Measurements from ENCODE around the gene USP6NL. TPM values are rescaled to one million over a fixed set of nuclear protein-coding genes. Genes with fewer than 3 reads are reported as not detected.

The USP6NL gene
- total and polyA plus RNA-seq, 3 donors from 2014 or later = 50.4 to 64.9 (median 56.1) TPM

DNA sequence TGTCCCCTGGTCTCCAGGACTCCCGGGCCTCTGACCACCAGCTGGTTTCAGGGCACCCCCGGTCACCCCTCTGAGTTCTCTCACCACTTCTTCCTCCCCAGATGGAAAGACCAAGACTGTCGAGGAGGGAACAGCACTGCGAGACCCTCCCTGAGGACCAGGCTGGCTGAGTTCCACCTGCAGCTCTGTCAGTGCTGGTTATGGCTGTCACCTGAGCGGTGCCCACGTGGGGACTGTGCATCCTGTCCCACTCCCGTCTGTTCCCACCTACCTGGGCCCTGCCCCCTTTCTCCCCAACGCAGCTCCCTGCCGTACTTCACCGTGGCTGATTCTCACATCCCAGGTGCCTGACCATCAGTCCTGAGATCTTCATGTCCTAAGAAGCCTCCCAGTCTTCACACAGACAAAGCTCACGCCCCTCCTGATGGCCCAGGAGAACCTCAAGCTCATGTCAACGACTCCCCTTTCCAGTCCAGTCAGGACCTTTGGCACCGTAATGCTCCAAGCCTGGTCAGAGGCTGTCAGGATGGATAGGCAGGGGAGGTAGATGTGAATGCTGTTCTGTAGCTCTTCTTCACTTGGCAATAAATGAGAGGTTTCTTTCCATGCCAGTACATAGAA is 159.7 kb downstream of the USP6NL start:
- no peak overlapping the region for H3K4me3 ChIP-seq
- no peak overlapping the region for H3K27ac ChIP-seq
- WGBS, 2 donors = 83 to 85% methylated on average over 12 to 13 of the region's 13 CpGs
- intact Hi-C loops (cut with DNase I; ENCODE audit: low total_unique reads) = no loop called here
- H3K9me3 ChIP-seq = no peaks in the 10 kb centered on the region
- no peaks in the 10 kb centered on the region for H3K27me3 ChIP-seq
- no peaks in the 10 kb centered on the region for H3K4me1 ChIP-seq
- no peaks in the 10 kb centered on the region for H3K36me3 ChIP-seq (ENCODE audit: low read depth, missing control alignments)
- TF ChIP-seq, protein P1, sequence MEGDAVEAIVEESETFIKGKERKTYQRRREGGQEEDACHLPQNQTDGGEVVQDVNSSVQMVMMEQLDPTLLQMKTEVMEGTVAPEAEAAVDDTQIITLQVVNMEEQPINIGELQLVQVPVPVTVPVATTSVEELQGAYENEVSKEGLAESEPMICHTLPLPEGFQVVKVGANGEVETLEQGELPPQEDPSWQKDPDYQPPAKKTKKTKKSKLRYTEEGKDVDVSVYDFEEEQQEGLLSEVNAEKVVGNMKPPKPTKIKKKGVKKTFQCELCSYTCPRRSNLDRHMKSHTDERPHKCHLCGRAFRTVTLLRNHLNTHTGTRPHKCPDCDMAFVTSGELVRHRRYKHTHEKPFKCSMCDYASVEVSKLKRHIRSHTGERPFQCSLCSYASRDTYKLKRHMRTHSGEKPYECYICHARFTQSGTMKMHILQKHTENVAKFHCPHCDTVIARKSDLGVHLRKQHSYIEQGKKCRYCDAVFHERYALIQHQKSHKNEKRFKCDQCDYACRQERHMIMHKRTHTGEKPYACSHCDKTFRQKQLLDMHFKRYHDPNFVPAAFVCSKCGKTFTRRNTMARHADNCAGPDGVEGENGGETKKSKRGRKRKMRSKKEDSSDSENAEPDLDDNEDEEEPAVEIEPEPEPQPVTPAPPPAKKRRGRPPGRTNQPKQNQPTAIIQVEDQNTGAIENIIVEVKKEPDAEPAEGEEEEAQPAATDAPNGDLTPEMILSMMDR (IDR thresholded peaks at IDR 0.05) = no peak
- TF ChIP-seq POLR2A (IDR thresholded peaks at IDR 0.05) = no peak
- no peak for DNase-seq

DNA sequence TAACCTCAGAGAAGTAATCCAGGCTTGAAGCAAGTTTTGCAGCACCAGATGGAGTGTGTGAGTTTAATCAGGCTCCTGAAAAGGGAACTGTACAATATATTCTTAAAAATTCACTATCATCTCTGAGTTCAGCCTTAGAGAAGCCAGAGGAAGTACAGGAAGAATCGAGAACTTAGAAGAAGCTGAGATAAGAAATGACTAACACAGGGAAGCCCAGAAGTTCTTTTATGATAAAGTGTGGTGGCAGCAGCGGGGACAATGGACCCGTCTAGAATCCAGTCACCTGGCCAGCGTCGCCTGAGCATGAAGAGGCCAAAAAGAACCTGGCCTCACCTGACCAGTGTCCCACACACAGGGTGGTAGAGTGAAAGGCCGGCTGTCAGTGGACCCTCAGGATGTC is 161.0 kb downstream of the USP6NL start:
- H3K9me3 ChIP-seq = no peaks in the 10 kb centered on the region
- H3K27me3 ChIP-seq = no peaks in the 10 kb centered on the region
- no peak overlapping the region for H3K4me3 ChIP-seq
- intact Hi-C loops (cut with DNase I; ENCODE audit: low total_unique reads) = no loop called here
- WGBS, 2 donors = 45 to 54% methylated on average over 6 of the region's 6 CpGs
- H3K36me3 ChIP-seq (ENCODE audit: low read depth, missing control alignments) = no peaks in the 10 kb centered on the region
- H3K27ac ChIP-seq = no peak overlapping the region
- no peaks in the 10 kb centered on the region for H3K4me1 ChIP-seq
- no peak for DNase-seq
- TF ChIP-seq, protein P1 (IDR thresholded peaks at IDR 0.05) = no peak
- TF ChIP-seq POLR2A (IDR thresholded peaks at IDR 0.05) = no peak

DNA sequence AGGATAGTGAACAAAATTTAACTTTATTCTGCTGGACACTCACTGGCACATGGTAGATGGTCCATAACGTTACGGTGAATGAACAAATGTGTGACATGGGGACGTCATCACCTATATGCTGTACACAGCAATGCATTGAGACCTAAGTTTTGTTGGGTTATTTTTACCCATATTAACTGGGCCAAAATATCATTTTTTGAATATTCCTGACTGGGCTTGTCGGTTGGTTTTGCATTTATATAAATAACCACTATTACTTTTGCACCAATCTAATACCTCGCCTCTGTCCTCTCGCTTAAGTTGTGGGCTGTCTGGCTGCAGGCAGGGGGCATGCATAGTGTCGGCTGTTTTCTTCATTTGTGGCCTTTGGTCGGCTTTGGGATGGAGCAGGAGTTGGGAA is 161.7 kb downstream of the USP6NL start:
- no peaks in the 10 kb centered on the region for H3K36me3 ChIP-seq (ENCODE audit: low read depth, missing control alignments)
- H3K27me3 ChIP-seq = no peaks in the 10 kb centered on the region
- intact Hi-C loops (cut with DNase I; ENCODE audit: low total_unique reads) = no loop called here
- no peaks in the 10 kb centered on the region for H3K4me1 ChIP-seq
- 86 to 91% methylated on average over 8 of the region's 8 CpGs for WGBS, 2 donors
- H3K4me3 ChIP-seq = no peak overlapping the region
- TF ChIP-seq, protein P1 (IDR thresholded peaks at IDR 0.05) = no peak
- TF ChIP-seq POLR2A (IDR thresholded peaks at IDR 0.05) = no peak
- DNase-seq = no peak
- no peaks in the 10 kb centered on the region for H3K9me3 ChIP-seq
- H3K27ac ChIP-seq = no peak overlapping the region

GRCh38 chr10:11448545-11449244 is 162.8 kb downstream of the USP6NL start:
- 77 to 79% methylated on average over 12 of the region's 12 CpGs for WGBS, 2 donors
- no peaks in the 10 kb centered on the region for H3K36me3 ChIP-seq (ENCODE audit: low read depth, missing control alignments)
- H3K4me3 ChIP-seq = no peak overlapping the region
- H3K27me3 ChIP-seq = no peaks in the 10 kb centered on the region
- H3K9me3 ChIP-seq = no peaks in the 10 kb centered on the region
- H3K27ac ChIP-seq = no peak overlapping the region
- no peak for DNase-seq
- TF ChIP-seq, protein P1 (IDR thresholded peaks at IDR 0.05) = no peak
- TF ChIP-seq POLR2A (IDR thresholded peaks at IDR 0.05) = no peak
- no peaks in the 10 kb centered on the region for H3K4me1 ChIP-seq
- intact Hi-C loops (cut with DNase I; ENCODE audit: low total_unique reads) = no loop called here

DNA sequence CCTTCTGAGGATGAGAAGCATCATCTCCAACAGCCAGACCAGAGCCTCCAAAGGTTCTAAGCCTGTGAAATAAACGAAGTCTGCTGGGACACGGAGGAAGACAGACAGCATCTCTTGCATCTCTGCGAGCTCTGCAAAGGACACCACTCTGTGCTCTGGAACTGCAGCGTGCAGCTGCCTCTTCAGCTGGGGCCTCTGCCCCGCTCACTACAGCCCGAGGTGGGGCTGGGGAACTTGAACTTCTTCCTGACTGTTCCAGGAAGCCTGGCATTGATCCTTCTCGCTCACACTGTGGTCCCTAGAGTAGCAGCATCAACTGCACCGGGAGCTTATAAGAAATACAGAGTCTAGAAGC is 163.3 kb downstream of the USP6NL start:
- TF ChIP-seq, protein P1 (IDR thresholded peaks at IDR 0.05) = no peak
- no peak for TF ChIP-seq POLR2A (IDR thresholded peaks at IDR 0.05)
- intact Hi-C loops (cut with DNase I; ENCODE audit: low total_unique reads) = no loop called here
- H3K36me3 ChIP-seq (ENCODE audit: low read depth, missing control alignments) = no peaks in the 10 kb centered on the region
- no peaks in the 10 kb centered on the region for H3K9me3 ChIP-seq
- 26 to 53% methylated on average over 6 to 8 of the region's 8 CpGs for WGBS, 2 donors
- H3K4me1 ChIP-seq = no peaks in the 10 kb centered on the region
- DNase-seq = no peak
- no peak overlapping the region for H3K4me3 ChIP-seq
- H3K27me3 ChIP-seq = no peaks in the 10 kb centered on the region
- no peak overlapping the region for H3K27ac ChIP-seq

Data from testis (tissue), 3 donors.